Tibial nerve (tissue), 4 donors: ENCODE data around the gene B4GALNT1.

Experiments
- EP300 ChIP-seq, 2 donors: sonication (generic); formaldehyde crosslinking; IDR thresholded peaks; one replicate each; pipeline ENCODE4 v1.6.1; 2017; ENCODE audit warnings: antibody characterized with exemption in 2 of 2, mild to moderate bottlenecking in 1 of 2
- POLR2A ChIP-seq, 2 donors: fragments of 450-650 bp; IDR thresholded peaks; one replicate each; pipeline ENCODE4 v1.6.1; 2017; ENCODE audit warnings: antibody characterized with exemption in 2 of 2, mild to moderate bottlenecking in 2 of 2, moderate library complexity in 2 of 2
- TF ChIP-seq, protein P1 (sequence below), 5 experiments: fragments of 200-600 bp in 3 of 5; fragments of 450-650 bp in 2 of 5; sonication (generic) in 3 of 5; IDR thresholded peaks; one replicate each; pipeline ENCODE4 v1.5.1; 2016 to 2019; ENCODE audit warnings: antibody characterized with exemption in 5 of 5, mild to moderate bottlenecking in 3 of 5, moderate library complexity in 2 of 5

DNA sequence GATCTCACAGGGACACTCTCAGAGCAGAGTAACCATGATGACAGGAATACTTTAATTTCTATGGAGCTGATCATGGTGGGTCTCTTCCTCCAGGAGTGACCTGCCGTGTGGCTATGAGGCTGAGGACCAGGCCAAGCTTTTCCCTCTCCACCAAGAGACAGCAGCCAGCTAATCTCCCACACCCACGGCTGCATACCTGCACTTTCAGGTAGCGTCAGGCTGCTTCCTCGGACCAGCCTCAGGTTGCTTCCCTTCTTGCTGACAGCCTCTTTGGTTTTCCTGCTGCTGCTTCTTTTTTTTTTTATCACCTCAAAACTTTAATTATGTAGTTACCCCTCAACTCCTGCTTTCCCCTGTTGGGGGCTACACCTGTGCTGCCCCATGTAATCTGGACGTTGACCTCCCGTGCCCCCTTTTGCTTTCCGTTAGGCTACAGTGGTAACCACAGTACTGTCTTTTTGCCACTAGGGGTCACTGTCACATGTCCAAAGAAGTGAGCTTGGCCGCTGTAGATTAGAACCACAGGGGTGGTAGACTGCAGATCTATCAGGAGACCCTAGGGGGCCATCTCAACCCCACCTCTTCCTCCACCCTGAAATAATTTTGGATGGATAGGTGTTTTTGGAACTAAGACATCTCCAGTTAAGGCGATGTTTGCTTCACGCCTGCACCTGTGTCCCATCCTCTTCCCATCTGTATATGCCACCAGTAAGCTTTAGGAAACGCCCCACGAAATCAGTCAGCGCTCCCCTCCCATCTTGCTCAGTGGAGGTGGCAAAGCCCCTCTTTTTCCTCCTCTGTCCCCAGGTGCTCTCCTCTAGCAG, 49.8 kb downstream of the B4GALNT1 start:
- TF ChIP-seq, protein P1, sequence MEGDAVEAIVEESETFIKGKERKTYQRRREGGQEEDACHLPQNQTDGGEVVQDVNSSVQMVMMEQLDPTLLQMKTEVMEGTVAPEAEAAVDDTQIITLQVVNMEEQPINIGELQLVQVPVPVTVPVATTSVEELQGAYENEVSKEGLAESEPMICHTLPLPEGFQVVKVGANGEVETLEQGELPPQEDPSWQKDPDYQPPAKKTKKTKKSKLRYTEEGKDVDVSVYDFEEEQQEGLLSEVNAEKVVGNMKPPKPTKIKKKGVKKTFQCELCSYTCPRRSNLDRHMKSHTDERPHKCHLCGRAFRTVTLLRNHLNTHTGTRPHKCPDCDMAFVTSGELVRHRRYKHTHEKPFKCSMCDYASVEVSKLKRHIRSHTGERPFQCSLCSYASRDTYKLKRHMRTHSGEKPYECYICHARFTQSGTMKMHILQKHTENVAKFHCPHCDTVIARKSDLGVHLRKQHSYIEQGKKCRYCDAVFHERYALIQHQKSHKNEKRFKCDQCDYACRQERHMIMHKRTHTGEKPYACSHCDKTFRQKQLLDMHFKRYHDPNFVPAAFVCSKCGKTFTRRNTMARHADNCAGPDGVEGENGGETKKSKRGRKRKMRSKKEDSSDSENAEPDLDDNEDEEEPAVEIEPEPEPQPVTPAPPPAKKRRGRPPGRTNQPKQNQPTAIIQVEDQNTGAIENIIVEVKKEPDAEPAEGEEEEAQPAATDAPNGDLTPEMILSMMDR (IDR thresholded peaks at IDR 0.05), result peak; percentile 89 to 96 (median 92)
- TF ChIP-seq POLR2A (IDR thresholded peaks at IDR 0.05) (no peak), EP300 (IDR thresholded peaks at IDR 0.05) (peak in 1 of 2 donors; percentile 16)
